GM19452 (cell line): ENCODE data around the gene BPI.
"Not testable (repeated sequence)": the region's sequence is repeated elsewhere in the genome, so short reads cannot be mapped to it uniquely, and the experiment has no call there.

Experiments used
- ATAC-seq: cut with Tn5 transposase; IDR thresholded peaks from one replicate; pipeline ENCODE4 v1.9.1; 2021; ENCODE audit not compliant: unreplicated experiment

Gene BPI

GRCh38 chr20:38331814-38332213 lies 27.9 kb downstream of the BPI start:
- ATAC-seq, result no peak

- ATAC-seq, result no peak
Observed at GRCh38 chr20:38334016-38334415, 30.1 kb downstream of the BPI start.

GRCh38 chr20:38336726-38337125 lies 32.8 kb downstream of the BPI start:
- ATAC-seq, result no peak

GRCh38 chr20:38337561-38338140 lies 33.7 kb downstream of the BPI start:
- ATAC-seq, result no peak

GRCh38 chr20:38338849-38339520 lies 35.0 kb downstream of the BPI start:
- ATAC-seq, result no peak

GRCh38 chr20:38339521-38339896 lies 35.6 kb downstream of the BPI start:
- ATAC-seq, result not testable (repeated sequence)

GRCh38 chr20:38339997-38340396 lies 36.0 kb downstream of the BPI start:
- ATAC-seq, result no peak

GRCh38 chr20:38340693-38341092 lies 36.7 kb downstream of the BPI start:
- ATAC-seq, result no peak

- ATAC-seq, result no peak
Observed at GRCh38 chr20:38342216-38342615, 38.3 kb downstream of the BPI start.

GRCh38 chr20:38342713-38343310 lies 38.9 kb downstream of the BPI start:
- ATAC-seq, result no peak

GRCh38 chr20:38343311-38344106 lies 39.6 kb downstream of the BPI start:
- ATAC-seq, result no peak

- ATAC-seq, result no peak
Observed at GRCh38 chr20:38344107-38344701, 40.2 kb downstream of the BPI start.

GRCh38 chr20:38345643-38346042 lies 41.7 kb downstream of the BPI start:
- ATAC-seq, result no peak

GRCh38 chr20:38346247-38346651 lies 42.3 kb downstream of the BPI start, which contains the start of gene LBP:
Gene LBP, plus strand, starts transcription at chr20:38346482. Its CDS starts 35 bp downstream, at chr20:38346517.
- no peak for ATAC-seq

- ATAC-seq, result no peak
Observed at GRCh38 chr20:38346741-38347140, 42.8 kb downstream of the BPI start.

GRCh38 chr20:38349856-38350255 lies 45.9 kb downstream of the BPI start:
- no peak for ATAC-seq

- ATAC-seq, result no peak
Observed at GRCh38 chr20:38350879-38351775, 47.2 kb downstream of the BPI start.

- no peak for ATAC-seq
Observed at GRCh38 chr20:38353316-38353715, 49.4 kb downstream of the BPI start.

- no peak for ATAC-seq
Observed at GRCh38 chr20:38354227-38354626, 50.3 kb downstream of the BPI start.
